22Rv1 (cell line): ENCODE data around the gene SMOC2.

Experiments used
- H3K27ac ChIP-seq: fragments of 450-650 bp; 2 replicates; pipeline ENCODE4 v1.5.1; 2017
- CTCF ChIP-seq: fragments of 450-650 bp; IDR thresholded peaks from 2 replicates; pipeline ENCODE4 v1.5.1; 2017; ENCODE audit warnings: mild to moderate bottlenecking
- ZFX ChIP-seq: fragments of 450-650 bp; IDR thresholded peaks from 2 replicates; pipeline ENCODE4 v1.6.1; 2017; ENCODE audit warnings: antibody characterized with exemption, borderline replicate concordance

The SMOC2 gene

GRCh38 chr6:168448243-168448855 lies 7.4 kb downstream of the SMOC2 start:
- TF ChIP-seq ZFX (no peak), CTCF (no peak)

GRCh38 chr6:168450917-168451316 lies 9.9 kb downstream of the SMOC2 start:
- no peak overlapping the region for H3K27ac ChIP-seq
- no peak for TF ChIP-seq ZFX
- TF ChIP-seq CTCF = no peak

More at GRCh38 chr6:168448243-168448855, 7.4 kb downstream of the SMOC2 start:
- no peak overlapping the region for H3K27ac ChIP-seq

- TF ChIP-seq ZFX (no peak), CTCF (no peak)
These were observed 11.0 kb downstream of the SMOC2 start for GRCh38 chr6:168451805-168452517.

GRCh38 chr6:168452685-168453377 lies 11.8 kb downstream of the SMOC2 start:
- no peak for TF ChIP-seq CTCF
- no peak overlapping the region for H3K27ac ChIP-seq

More at GRCh38 chr6:168451805-168452517, 11.0 kb downstream of the SMOC2 start:
- no peak overlapping the region for H3K27ac ChIP-seq

- TF ChIP-seq CTCF = no peak
- no peak for TF ChIP-seq ZFX
- H3K27ac ChIP-seq = no peak overlapping the region
These were observed 15.0 kb downstream of the SMOC2 start for GRCh38 chr6:168455847-168456530.

GRCh38 chr6:168456907-168457652 lies 16.1 kb downstream of the SMOC2 start:
- H3K27ac ChIP-seq = no peak overlapping the region
- TF ChIP-seq ZFX = no peak
- TF ChIP-seq CTCF = no peak
